ENCODE data around the gene CMPK1.
"Not testable (repeated sequence)": the region's sequence is repeated elsewhere in the genome, so short reads cannot be mapped to it uniquely, and the experiment has no call there.

CMPK1 gene

GRCh38 chr1:47338249-47339077 is 4.9 kb downstream of the CMPK1 start:
- no peak for DNase-seq (ENCODE audit: low read depth)

DNA sequence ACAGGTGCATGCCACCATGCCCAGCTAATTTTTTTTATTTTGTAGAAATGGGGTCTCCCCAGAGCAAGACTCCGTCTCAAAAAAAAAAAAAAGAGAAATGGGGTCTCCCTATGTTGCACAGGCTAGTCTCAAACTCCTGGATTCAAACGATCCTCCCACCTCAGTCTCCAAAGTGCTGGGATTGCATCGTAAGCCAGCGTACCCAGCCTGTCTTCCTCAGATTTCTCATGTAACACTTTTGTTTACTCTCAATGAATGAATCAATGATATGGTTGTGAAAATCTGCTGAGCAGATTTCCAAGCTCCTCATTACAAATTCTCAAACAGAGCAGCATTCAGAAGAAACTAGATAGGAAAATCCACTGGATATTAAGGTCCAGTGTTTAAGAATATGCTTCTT is 6.6 kb downstream of the CMPK1 start:
- no peak for DNase-seq (ENCODE audit: low read depth)

DNA sequence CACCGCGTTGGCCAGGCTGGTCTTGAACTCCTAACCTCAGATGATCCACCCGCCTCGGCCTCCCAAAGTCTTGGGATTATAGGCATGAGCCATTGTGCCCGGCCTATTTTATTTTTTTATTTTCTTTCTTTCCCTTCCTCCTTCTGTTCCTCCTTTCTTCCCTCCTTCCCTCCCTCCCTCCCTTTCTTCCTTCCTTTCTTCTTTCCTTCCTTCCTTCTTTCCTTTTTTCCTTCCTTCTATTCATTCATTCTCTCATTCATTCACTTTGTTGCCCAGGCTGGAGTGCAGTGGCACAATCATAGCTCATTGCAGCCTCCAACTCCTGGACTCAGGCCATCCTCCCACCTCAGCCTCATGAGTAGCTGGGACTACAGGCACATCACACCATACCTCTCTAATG is 13.4 kb downstream of the CMPK1 start:
- not testable (repeated sequence) for DNase-seq (ENCODE audit: low read depth)

- DNase-seq (ENCODE audit: low read depth) = no peak
Measured at GRCh38 chr1:47347735-47348134, 14.1 kb downstream of the CMPK1 start.

DNA sequence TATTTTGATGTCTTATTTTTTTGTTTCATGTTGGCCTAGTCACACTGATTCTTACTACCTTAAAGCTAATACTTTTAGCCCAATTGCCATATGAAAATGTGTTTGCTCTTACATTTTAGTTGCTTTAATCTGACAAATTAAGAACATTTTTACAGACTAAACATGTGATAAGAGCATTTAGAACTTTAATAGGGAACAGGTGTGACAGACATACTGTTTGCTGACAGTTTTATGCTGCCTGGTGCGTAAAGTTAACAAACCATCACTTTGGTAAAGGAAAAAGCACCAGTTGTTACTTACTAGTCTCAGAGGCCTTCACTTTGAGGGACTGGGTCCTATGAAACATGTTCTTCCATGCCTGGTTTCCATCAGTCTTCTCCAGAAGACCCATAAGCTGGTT is 14.7 kb downstream of the CMPK1 start:
- no peak for DNase-seq (ENCODE audit: low read depth)

DNA sequence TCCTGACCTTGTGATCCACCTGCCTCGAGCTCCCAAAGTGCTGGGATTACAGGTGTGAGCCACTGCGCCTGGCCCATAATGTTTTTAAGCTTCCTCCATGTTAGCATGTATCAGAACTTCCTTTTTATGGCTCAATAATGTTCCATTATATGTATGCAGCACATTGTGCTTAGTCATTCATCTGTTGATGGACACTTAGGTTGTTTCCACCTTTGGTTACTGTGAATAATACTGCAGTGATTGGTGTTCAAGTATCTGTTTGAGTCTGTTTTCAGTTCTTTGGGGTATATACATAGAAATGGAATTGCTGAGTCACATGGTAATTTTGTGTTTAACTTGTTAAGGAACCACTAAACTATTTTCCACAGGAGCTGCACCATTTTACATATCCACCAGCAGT is 17.7 kb downstream of the CMPK1 start:
- no peak for DNase-seq (ENCODE audit: low read depth)

DNA sequence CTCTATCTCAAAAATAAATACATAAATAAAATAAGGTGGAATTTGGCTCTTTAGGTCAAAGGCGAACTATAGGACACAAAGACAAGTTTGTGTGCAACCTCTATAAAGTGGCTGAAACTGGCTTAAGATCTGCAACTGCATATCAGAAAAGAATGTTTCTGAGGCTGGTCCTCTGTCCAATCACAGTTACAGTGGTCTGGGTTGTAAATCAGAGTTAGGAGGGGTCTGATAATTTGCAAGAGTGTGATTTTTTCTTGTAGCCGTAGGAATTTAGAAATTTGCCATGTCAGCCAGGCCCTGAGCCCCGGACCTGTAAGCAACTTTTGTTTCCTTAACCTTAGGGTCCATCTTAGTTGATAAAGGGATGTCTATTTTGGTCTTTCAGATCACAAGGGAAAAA is 27.8 kb downstream of the CMPK1 start:
- no peak for DNase-seq (ENCODE audit: low read depth)

- DNase-seq (ENCODE audit: low read depth) = no peak
Measured at GRCh38 chr1:47362828-47363227, 29.2 kb downstream of the CMPK1 start.

DNA sequence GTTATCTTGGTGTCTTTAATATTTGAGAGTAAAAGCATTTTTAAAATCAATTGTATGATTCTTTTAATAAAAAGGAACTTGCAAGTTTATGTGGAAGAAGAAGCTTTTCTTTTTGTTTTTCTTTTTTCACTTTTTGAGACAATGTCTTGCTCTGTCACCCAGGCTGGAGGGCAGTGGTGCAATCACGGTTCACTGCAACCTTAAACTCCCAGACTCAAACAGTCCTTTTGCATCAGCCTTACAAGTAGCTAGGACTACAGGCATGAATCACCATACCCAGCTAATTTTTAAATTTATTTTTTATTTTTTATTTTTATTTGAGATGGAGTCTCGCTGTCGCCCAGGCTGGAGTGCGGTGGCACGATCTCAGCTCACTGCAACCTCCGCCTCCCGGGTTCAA is 34.1 kb downstream of the CMPK1 start:
- DNase-seq (ENCODE audit: low read depth) = no peak

DNA sequence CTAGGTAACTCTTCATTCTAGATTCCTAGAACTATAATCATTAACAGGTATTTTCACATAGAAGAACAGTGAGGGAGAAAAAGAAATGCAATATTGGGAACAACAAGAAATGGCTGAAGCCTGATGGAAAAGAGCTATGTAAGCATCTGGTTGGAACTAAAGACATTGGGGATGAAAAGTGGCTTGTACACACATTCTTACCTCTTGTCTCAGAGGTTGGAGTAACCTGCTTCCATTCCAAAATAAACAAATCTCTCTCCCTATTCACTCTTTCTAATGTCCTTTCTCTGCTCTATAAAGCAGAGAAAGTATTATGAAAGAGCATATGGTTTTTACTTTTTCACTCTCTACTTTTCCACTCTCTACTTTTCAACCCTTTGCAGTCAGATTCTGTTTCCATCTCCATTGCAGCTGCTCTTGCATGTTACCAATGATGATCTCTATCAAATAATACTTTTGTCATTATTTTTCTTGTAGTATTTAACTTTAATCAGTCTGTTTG is 37.5 kb downstream of the CMPK1 start:
- DNase-seq (ENCODE audit: low read depth) = no peak

DNA sequence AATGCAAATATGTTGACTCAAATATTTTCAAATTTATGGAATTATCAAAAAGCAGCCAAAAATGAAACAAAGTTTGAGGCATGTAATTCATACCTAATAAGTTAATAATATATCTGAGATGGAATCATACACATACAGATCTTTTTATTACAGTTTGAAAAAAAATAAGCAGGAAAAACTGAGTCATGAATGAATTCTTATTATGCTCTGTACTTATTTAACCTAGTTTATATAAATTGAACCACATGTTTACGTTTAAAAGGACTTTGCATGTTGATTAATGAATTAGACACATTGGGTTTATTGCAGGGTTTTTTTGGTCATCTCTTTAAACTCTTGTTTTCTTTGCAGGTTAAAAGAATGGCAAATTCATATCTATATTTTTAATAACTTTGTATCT is 40.9 kb downstream of the CMPK1 start:
- no peak for DNase-seq (ENCODE audit: low read depth)

- no peak for DNase-seq (ENCODE audit: low read depth)
Measured at GRCh38 chr1:47378147-47378546, 44.6 kb downstream of the CMPK1 start.

GRCh38 chr1:47380699-47381098 is 47.1 kb downstream of the CMPK1 start:
- DNase-seq (ENCODE audit: low read depth) = no peak

DNA sequence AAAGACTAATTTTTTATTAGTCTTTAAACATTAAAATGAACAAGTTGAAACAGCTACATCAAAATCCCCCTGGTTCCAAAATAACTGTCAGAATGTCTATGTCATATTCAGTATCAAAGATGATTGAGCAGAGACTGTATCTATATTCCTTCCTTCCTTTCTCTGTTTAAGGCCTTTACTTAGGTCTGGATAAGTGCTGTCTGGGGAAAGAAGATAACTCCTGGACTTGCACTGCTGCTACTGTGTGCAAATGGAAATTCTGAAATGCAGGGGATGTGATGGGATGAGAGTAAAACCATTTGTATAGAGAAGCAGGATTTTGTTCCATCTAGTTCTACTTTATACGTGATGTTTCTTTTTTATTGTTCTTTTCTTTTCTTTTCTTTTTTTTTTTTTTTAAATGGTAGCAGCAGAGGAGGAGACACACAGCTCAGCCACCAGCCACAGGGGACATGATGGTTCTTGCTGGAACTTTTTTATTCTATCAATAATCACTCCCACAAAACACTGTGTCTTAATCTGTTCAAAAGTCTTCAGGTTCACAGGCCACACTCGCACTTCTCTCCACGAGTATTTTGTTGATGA is 48.9 kb downstream of the CMPK1 start:
- DNase-seq (ENCODE audit: low read depth) = no peak

DNA sequence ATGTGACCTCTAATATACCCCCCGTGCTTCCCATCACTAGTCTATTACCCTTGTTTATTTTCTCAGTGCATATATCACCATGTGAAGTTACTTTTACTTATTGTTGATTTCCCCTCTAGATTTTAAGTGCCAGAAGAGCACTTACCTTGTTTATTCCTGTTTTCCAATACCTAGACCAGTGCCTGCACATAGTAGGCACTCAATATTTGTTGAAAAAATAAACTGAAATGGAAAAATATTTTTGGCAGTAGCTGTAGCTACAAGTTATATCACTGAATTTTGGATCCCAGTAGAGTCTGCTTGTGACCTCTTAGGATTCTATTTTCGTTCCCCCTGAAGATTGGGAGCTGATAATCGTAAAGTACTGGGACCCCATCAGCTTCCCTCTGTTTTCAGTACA is 50.5 kb downstream of the CMPK1 start:
- no peak for DNase-seq (ENCODE audit: low read depth)

DNA sequence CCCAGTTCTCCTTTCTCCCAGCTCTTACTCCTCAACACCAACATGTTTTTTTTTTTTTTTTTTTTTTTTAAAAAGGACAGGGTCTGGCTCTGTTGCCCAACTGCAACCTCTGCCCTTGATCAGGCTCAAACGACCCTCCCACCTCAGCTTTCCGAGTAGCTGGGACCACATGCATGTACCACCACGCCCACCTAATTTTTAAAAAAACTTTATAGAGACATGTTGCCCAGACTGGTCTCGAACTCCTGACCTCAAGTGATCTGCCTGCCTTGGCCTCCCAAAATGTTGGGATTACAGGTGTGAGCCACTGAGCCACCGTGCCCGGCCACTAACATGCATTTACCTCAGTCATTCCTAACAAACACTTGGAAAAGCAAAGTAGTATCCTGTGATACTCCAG is 51.4 kb downstream of the CMPK1 start:
- DNase-seq (ENCODE audit: low read depth) = no peak

- no peak for DNase-seq (ENCODE audit: low read depth)
Measured at GRCh38 chr1:47386268-47386667, 52.7 kb downstream of the CMPK1 start.

DNA sequence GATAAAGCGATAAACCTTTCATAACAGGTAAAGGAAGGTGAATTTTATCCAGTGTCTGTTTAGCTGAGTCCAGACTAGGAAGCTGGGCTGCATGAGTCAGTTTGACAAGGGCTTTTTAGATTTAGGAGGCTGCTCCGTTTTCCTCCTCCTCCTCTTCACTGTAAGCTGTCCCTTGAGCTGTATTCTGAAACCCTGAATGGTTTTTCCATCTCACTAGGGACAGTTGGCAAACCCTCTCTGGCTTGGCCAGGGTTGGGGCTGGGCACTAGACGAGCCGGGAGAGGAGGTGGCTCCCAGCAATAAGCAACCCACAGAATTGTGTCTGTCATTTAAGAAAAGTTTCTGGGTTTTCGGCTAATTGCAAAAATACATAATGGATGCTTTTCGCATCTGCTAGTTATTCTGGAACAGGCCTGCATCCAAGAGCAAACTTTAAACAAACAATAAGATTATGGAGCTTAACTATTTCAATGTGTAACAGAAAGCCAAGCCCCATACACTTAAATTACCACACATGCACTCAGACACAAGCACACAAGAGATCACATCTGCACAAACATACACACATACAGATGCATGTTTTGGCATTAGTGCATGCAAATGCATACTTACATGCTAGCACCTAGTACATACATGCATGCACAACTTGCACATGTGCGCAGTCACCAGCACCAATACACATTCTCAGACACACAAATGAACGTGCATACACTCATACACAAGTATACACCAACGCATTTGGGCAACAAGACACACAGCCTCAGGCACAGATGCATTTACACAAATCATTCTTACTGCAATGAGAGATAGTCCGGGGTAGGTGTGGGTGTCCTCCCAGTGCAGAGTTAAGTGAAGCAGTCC is 54.7 kb downstream of the CMPK1 start:
- DNase-seq (ENCODE audit: low read depth) = no peak

GRCh38 chr1:47388891-47389238 is 55.3 kb downstream of the CMPK1 start:
- DNase-seq (ENCODE audit: low read depth) = no peak

GRCh38 chr1:47389731-47390130 is 56.1 kb downstream of the CMPK1 start:
- no peak for DNase-seq (ENCODE audit: low read depth)

GRCh38 chr1:47390843-47391242 is 57.3 kb downstream of the CMPK1 start:
- DNase-seq (ENCODE audit: low read depth) = no peak

DNA sequence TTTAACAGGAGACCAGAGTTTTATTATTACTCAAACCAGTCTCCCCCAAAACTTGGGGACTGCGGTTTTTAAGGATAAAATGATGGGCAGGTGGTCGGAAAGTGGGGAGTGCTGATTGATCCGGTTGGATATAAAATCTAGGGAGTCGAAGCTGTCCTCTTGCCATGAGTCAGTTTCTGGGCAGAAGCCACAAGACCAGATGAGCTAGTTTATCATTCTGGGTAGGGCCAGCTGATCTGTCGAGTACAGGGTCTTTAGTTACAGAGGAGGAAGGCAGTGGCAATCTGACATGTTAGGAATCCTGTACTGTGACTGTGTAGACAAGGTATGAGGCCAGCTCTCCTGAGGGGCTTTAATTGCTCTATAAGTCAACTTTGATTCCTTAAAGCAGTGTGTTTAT is 59.6 kb downstream of the CMPK1 start:
- DNase-seq (ENCODE audit: low read depth) = no peak

DNA sequence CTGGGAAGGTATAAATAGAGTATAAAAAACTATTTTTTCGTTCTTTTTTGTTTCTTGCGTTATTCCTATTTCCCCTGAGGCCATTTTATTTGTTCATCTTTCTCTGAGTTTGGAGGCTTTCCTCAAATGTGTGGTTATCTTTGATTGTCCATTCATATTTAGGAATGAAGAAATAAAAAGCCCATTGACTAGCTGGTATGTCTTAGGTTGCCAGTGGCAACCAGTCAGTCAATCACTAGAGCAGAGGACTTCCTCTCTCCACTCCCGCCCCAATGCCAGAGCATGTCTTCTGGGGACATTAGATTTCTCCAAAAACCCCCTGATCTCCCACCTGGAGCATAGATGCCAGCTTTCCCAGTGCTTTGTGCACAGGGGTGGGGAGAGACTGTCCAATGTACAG is 61.8 kb downstream of the CMPK1 start:
- no peak for DNase-seq (ENCODE audit: low read depth)

Data from stimulated activated CD8-positive, alpha-beta memory T cell treated with anti-CD3 and anti-CD28 coated beads, Interleukin-15, amount 100 ng/mL, for 1 hour (primary cell).